ENCODE results near the gene UBL5. TPM values are rescaled to one million over a fixed set of nuclear protein-coding genes. Genes with fewer than 3 reads are reported as not detected.

UBL5 gene
- total and polyA plus RNA-seq, 8 donors: 220 to 301 (median 243) TPM

- Histone ChIP-seq H3K36me3 (no peaks in the 10 kb centered on the region), H3K27ac (no peak overlapping the region), H3K4me3 (no peak overlapping the region), H3K4me1 (peaks cover 0 to 9% of the 10 kb centered on the region in 2 donors), H3K9me3 (no peaks in the 10 kb centered on the region), H3K27me3 (no peaks in the 10 kb centered on the region)
- DNase-seq: no peak
- intact Hi-C loops (cut with DNase I): loop anchor here in 1 of 2 donors (10.0 kb wide), 1 partner anchor 483 kb away; no protein-coding TSS in a partner anchor
- TF ChIP-seq, protein P1, sequence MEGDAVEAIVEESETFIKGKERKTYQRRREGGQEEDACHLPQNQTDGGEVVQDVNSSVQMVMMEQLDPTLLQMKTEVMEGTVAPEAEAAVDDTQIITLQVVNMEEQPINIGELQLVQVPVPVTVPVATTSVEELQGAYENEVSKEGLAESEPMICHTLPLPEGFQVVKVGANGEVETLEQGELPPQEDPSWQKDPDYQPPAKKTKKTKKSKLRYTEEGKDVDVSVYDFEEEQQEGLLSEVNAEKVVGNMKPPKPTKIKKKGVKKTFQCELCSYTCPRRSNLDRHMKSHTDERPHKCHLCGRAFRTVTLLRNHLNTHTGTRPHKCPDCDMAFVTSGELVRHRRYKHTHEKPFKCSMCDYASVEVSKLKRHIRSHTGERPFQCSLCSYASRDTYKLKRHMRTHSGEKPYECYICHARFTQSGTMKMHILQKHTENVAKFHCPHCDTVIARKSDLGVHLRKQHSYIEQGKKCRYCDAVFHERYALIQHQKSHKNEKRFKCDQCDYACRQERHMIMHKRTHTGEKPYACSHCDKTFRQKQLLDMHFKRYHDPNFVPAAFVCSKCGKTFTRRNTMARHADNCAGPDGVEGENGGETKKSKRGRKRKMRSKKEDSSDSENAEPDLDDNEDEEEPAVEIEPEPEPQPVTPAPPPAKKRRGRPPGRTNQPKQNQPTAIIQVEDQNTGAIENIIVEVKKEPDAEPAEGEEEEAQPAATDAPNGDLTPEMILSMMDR (IDR thresholded peaks at IDR 0.05): no peak
- ATAC-seq: no peak
These were observed 29.8 kb upstream of the UBL5 start for GRCh38 chr19:9797871-9798270.

- Histone ChIP-seq H3K27ac (no peak overlapping the region), H3K4me1 (peaks cover 0 to 9% of the 10 kb centered on the region in 2 donors), H3K36me3 (no peaks in the 10 kb centered on the region), H3K27me3 (no peaks in the 10 kb centered on the region), H3K4me3 (no peak overlapping the region), H3K9me3 (no peaks in the 10 kb centered on the region)
- intact Hi-C loops (cut with DNase I): loop anchor here in 1 of 2 donors (10.0 kb wide), 1 partner anchor 484 kb away; no protein-coding TSS in a partner anchor
- TF ChIP-seq, protein P1 (IDR thresholded peaks at IDR 0.05): no peak
- ATAC-seq (no peak), DNase-seq (no peak)
These were observed 28.6 kb upstream of the UBL5 start for GRCh38 chr19:9799162-9799561.

- no peak for DNase-seq
- ATAC-seq: no peak
- peaks cover 0 to 18% of the 10 kb centered on the region in 2 donors for H3K36me3 ChIP-seq
- TF ChIP-seq, protein P1 (IDR thresholded peaks at IDR 0.05): no peak
- intact Hi-C loops (cut with DNase I): no loop called here
- no peak overlapping the region for H3K4me3 ChIP-seq
- H3K9me3 ChIP-seq: no peaks in the 10 kb centered on the region
- H3K4me1 ChIP-seq: no peaks in the 10 kb centered on the region
- no peaks in the 10 kb centered on the region for H3K27me3 ChIP-seq
- H3K27ac ChIP-seq: no peak overlapping the region
These were observed 25.7 kb upstream of the UBL5 start for GRCh38 chr19:9801976-9802375.

- DNase-seq (no peak), ATAC-seq (no peak)
- no peak overlapping the region for H3K27ac ChIP-seq
- intact Hi-C loops (cut with DNase I): no loop called here
- H3K4me3 ChIP-seq: no peak overlapping the region
- no peaks in the 10 kb centered on the region for H3K4me1 ChIP-seq
- peaks cover 0 to 65% of the 10 kb centered on the region in 2 donors for H3K36me3 ChIP-seq
- TF ChIP-seq, protein P1 (IDR thresholded peaks at IDR 0.05): no peak
- H3K9me3 ChIP-seq: no peaks in the 10 kb centered on the region
- H3K27me3 ChIP-seq: no peaks in the 10 kb centered on the region
These were observed 20.9 kb upstream of the UBL5 start for GRCh38 chr19:9806803-9807202.

DNA sequence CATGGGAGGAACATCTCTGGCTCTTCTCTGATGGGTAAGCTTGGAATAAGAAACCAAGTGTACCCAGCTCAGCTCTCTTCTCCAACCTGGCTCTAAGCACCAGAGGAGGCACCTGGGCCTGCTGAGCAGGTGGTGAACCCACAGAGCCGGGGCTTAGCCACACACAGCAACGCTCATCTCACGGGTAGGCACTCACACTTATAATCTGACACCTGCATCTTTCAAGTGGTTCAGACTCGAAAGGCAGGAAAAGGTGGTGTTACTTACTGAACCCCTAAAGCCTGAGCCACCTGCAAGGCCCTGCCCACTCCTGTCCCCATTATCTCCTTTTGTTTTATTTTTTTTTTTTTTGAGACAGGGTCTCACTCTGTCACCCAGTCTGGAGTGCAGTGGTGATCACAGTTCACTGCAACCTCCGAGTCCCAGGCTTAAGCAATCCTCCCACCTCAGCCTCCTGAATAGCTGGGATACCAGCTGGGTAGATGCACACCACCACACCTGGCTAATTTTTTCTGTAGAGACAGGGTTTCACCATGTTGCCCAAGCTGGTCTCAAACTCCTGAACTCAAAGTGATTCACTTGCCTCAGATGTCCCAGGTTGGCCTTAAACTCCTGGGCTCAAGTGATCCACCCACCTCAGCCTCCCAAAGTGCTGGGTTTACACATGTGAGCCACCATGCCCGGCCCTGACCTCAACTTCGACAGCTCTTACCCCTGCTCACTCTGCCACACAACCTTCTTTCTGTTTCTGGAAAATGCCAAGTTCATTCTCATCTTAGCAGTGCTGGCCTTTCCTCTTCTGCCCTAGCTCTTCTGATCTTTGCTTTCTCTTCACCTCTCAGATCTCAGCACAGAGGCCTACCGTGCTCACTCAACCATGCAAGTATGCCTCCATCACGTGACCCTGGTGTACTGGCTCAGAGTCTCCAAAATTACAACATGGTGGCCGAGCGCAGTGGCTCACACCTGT, 18.6 kb upstream of the UBL5 start:
- DNase-seq (no peak), ATAC-seq (no peak)
- Histone ChIP-seq H3K27me3 (no peaks in the 10 kb centered on the region), H3K4me3 (no peak overlapping the region), H3K4me1 (no peaks in the 10 kb centered on the region), H3K9me3 (no peaks in the 10 kb centered on the region), H3K36me3 (peaks cover 0 to 82% of the 10 kb centered on the region in 2 donors), H3K27ac (no peak overlapping the region)
- TF ChIP-seq, protein P1 (IDR thresholded peaks at IDR 0.05): no peak
- intact Hi-C loops (cut with DNase I): no loop called here
